RWPE2 (cell line): ENCODE results near the gene KRT83.

Source experiments
- ATAC-seq: fragments of 200-7000 bp; cut with Tn5 transposase; 3 replicates; pipeline ENCODE4 v1.9.1; 2021; ENCODE audit warnings: low read depth
- DNase-seq: peaks from one replicate; pipeline ENCODE4 v3.0.0-alpha.2; 2020; ENCODE audit warnings: low spot score
- H3K27ac ChIP-seq: fragments of 450-650 bp; 2 replicates; pipeline ENCODE4 v1.5.1; 2017; ENCODE audit warnings: mild to moderate bottlenecking; ENCODE audit not compliant: poor library complexity, severe bottlenecking
- H3K27me3 ChIP-seq: fragments of 250-450 bp; sonication (Bioruptor Pico); 2 replicates; pipeline ENCODE4 v1.5.1; 2021; ENCODE audit warnings: mild to moderate bottlenecking, moderate library complexity; ENCODE audit not compliant: insufficient read depth, poor library complexity, severe bottlenecking
- H3K36me3 ChIP-seq: fragments of 250-450 bp; sonication (Bioruptor Pico); 2 replicates; pipeline ENCODE4 v1.5.1; 2020; ENCODE audit warnings: low read depth, mild to moderate bottlenecking, moderate library complexity
- H3K4me1 ChIP-seq: fragments of 250-450 bp; sonication (Bioruptor Pico); 2 replicates; pipeline ENCODE4 v1.5.1; 2021; ENCODE audit warnings: mild to moderate bottlenecking, moderate library complexity; ENCODE audit not compliant: insufficient read depth, poor library complexity, severe bottlenecking
- H3K4me3 ChIP-seq: fragments of 250-450 bp; sonication (Bioruptor Pico); 2 replicates; pipeline ENCODE4 v1.5.1; 2021; ENCODE audit warnings: mild to moderate bottlenecking, moderate library complexity; ENCODE audit not compliant: severe bottlenecking
- H3K9me3 ChIP-seq: fragments of 250-450 bp; sonication (Bioruptor Pico); 2 replicates; pipeline ENCODE4 v1.5.1; 2021; ENCODE audit warnings: mild to moderate bottlenecking, moderate library complexity; ENCODE audit not compliant: severe bottlenecking
- TF ChIP-seq, protein P1 (sequence below): fragments of 450-650 bp; IDR thresholded peaks from one replicate; pipeline ENCODE4 v1.5.1; 2017; ENCODE audit warnings: mild to moderate bottlenecking, moderate library complexity; ENCODE audit not compliant: poor library complexity, severe bottlenecking

KRT83 gene

DNA sequence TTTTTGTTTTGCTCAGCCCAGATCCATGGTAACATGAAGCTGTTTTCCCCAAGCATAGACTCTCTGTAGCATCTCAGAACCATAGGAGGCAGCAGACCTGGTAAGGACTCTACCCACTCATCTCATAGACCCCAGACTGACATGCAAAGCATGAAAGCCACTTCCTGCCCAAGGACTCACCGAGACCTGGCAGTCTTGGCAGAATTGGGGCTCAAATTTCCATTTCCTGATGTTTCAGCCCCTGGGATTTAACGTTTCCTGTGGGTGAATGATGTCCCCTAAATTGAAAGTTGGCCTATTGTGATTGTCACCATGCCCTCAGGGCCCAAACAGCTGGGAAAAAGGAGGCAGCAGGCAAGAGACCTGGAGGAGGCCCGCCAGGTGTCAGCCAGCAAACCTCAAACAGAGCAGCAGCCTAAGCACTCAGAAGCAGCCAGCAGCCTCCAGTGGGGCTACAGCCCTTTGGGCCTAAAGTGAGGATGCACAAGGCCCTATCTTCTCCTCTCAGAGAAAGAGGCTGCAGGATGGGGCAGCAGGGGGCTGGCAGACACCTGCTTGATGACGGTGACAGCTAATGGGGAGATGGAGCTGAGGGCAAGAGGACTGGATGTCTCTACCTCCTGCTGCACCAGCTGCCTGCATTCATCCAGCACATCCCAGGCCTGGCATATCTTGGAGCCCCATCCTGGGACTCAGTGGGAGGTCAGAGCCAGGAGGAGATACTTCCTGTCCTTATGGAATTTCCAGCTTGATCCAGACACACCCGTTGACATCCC lies 37.6 kb upstream of the KRT83 start:
- TF ChIP-seq, protein P1, sequence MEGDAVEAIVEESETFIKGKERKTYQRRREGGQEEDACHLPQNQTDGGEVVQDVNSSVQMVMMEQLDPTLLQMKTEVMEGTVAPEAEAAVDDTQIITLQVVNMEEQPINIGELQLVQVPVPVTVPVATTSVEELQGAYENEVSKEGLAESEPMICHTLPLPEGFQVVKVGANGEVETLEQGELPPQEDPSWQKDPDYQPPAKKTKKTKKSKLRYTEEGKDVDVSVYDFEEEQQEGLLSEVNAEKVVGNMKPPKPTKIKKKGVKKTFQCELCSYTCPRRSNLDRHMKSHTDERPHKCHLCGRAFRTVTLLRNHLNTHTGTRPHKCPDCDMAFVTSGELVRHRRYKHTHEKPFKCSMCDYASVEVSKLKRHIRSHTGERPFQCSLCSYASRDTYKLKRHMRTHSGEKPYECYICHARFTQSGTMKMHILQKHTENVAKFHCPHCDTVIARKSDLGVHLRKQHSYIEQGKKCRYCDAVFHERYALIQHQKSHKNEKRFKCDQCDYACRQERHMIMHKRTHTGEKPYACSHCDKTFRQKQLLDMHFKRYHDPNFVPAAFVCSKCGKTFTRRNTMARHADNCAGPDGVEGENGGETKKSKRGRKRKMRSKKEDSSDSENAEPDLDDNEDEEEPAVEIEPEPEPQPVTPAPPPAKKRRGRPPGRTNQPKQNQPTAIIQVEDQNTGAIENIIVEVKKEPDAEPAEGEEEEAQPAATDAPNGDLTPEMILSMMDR = no peak
- no peaks in the 10 kb centered on the region for H3K4me1 ChIP-seq
- H3K36me3 ChIP-seq = no peaks in the 10 kb centered on the region
- H3K9me3 ChIP-seq = no peaks in the 10 kb centered on the region
- H3K27ac ChIP-seq = no peak overlapping the region
- ATAC-seq (peak; percentile 51; the same call in 1 of the 3 replicates), DNase-seq (no peak)
- H3K27me3 ChIP-seq = no peaks in the 10 kb centered on the region
- H3K4me3 ChIP-seq = no peak overlapping the region

DNA sequence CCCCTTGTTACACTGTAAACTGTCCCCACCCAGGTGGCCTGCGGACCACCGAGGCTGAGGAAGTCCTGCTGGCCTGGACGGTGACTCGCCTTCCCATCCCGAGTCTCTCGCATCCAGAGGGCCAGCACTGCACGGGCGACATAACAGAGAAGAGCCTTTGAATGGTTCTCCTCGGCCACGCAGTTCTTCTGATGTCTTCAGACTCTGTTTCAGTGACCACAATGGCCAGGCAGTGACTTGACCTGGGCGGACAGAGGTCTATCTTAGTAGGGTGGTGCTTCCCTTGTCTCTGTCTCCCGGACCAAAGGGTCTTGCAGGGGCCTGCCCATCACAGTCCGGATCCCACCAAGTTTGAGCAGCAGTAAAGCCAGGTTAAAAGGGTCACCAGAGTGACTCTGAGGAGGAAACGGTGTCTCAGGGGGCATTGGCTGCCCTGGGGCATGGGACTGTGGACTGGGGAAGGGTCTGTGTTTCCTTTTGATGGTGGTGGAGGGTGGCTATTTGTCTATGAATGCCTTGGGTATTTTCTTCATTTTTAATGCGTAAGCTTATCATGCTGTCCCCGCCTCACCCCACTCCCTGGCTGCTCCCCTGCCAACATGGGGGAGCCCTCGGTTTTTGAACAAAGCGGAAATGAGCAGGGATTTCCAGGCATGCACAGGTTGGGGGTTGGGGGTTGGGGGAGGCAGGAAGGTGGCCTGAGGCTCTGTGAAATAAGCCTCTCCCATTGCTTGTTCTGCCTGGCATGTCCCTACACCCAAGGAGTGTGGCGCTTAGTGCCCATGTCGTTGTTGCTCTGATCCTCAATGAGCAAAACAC lies 35.8 kb upstream of the KRT83 start:
- ATAC-seq (no peak), DNase-seq (no peak)
- no peaks in the 10 kb centered on the region for H3K27me3 ChIP-seq
- H3K4me3 ChIP-seq = no peak overlapping the region
- H3K36me3 ChIP-seq = no peaks in the 10 kb centered on the region
- TF ChIP-seq, protein P1 = no peak
- H3K9me3 ChIP-seq = no peaks in the 10 kb centered on the region
- H3K27ac ChIP-seq = no peak overlapping the region
- no peaks in the 10 kb centered on the region for H3K4me1 ChIP-seq

DNA sequence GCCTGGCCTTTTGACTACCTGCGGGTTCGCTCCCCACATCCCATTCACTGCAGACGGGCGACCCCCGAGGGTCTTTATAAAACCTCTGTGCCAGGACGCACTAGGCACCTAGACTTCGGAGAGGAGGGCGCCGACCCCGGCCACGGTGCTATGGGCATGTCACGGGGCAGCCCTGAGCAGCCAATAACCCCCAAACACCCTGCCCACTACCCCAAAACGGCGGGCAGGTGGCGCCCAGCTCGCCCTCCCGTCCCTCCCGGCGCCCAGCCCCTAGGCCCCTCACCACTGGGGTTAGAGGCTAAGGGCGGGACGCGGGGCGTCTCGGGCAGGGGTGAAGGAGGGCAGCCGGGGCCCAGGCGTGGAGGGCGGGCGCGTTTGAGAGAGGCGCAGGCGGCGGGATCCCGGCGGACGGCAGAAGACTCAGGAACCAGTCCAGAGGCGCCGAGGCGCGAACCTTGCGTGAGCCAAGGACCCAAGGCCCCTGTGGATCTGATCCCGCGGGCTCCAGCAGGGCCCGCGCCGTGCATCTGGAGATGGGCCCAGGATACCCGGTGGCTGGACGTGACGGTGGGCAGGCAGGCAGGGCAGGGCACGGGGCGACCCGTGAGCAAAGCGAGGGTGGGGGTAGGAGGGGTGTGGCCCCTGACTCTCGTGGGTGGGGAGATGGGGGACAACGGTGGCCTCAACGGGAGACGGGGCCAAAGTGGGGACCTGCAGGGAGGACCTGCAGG lies 35.0 kb upstream of the KRT83 start:
- Histone ChIP-seq H3K27ac (no peak overlapping the region), H3K36me3 (no peaks in the 10 kb centered on the region), H3K9me3 (no peaks in the 10 kb centered on the region), H3K4me3 (no peak overlapping the region), H3K4me1 (no peaks in the 10 kb centered on the region), H3K27me3 (no peaks in the 10 kb centered on the region)
- ATAC-seq (no peak), DNase-seq (no peak)
- TF ChIP-seq, protein P1 = no peak

DNA sequence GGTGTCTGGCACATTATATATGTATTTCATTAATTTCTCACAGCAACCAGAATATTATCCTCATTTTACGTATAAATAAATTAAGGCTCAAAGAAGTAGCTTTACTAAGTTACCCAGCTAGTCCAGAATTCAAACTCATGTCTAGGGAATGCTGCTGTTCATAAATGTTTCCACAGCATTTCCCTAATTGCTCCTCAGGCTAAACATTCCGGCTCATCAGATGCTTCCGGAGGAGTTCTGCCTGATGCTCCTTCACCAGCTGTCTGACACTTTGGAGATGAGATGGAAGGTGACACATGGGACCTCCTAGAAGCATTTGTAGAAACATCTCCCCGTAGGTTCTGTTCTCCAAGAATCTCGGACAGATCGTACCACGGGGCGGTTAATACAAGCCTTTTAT lies 34.0 kb upstream of the KRT83 start:
- no peak for ATAC-seq
- TF ChIP-seq, protein P1 = no peak
- no peaks in the 10 kb centered on the region for H3K36me3 ChIP-seq

More for the DNA sequence above, 34.0 kb upstream of the KRT83 start:
- Histone ChIP-seq H3K4me1 (no peaks in the 10 kb centered on the region), H3K4me3 (no peak overlapping the region), H3K27me3 (no peaks in the 10 kb centered on the region), H3K27ac (no peak overlapping the region), H3K9me3 (no peaks in the 10 kb centered on the region)
- no peak for DNase-seq
